Adrenal gland (tissue), 12 donors: ENCODE data around the gene YWHAB. TPM values are rescaled to one million over a fixed set of nuclear protein-coding genes. Genes with fewer than 3 reads are reported as not detected.

Experiments
- DNase-seq, 7 donors: peaks; one replicate each; pipeline ENCODE4 v3.0.0-alpha.2; 2019 to 2020
- H3K27ac ChIP-seq, 5 donors: fragments of 200-600 bp; sonication (generic) in 4 of 5; 1 replicate in 3 of 5; 2 replicates in 2 of 5; pipeline versions ENCODE4 v1.5.1 to v1.8.0; 2016 to 2020; ENCODE audit warnings: mild to moderate bottlenecking in 1 of 5
- H3K27me3 ChIP-seq: fragments of 200-600 bp; 2 replicates; pipeline ENCODE4 v1.8.0; 2021
- H3K36me3 ChIP-seq, 2 donors: fragments of 200-600 bp; replicated peaks in 1 of 2; 1 replicate in 1 of 2; 2 replicates in 1 of 2; pipeline versions ENCODE4 v1.5.1 to v1.8.0; 2018 to 2022
- H3K4me1 ChIP-seq, 2 donors: fragments of 200-600 bp; replicated peaks in 1 of 2; 1 replicate in 1 of 2; 2 replicates in 1 of 2; pipeline versions ENCODE4 v1.5.1 to v1.8.0; 2018 to 2021
- H3K4me3 ChIP-seq, 4 donors: fragments of 200-600 bp; sonication (generic) in 3 of 4; one replicate each; pipeline ENCODE4 v1.5.1; 2016 to 2018
- H3K9me3 ChIP-seq, 3 donors: fragments of 200-600 bp; sonication (generic) in 1 of 3; replicated peaks in 1 of 3; 1 replicate in 2 of 3; 2 replicates in 1 of 3; pipeline versions ENCODE4 v1.5.1 to v1.8.0; 2016 to 2021
- CTCF ChIP-seq, 6 experiments: fragments of 450-650 bp in 4 of 6; fragments of 200-600 bp in 2 of 6; sonication (generic) in 1 of 6; IDR thresholded peaks; 1 replicate in 5 of 6; 2 replicates in 1 of 6; pipeline versions ENCODE4 v1.5.1 to v1.8.0; 2016 to 2021; ENCODE audit warnings: antibody characterized with exemption in 6 of 6, mild to moderate bottlenecking in 2 of 6, moderate library complexity in 1 of 6
- POLR2A ChIP-seq, 2 donors: fragments of 450-650 bp; IDR thresholded peaks; one replicate each; pipeline ENCODE4 v1.6.1; 2017; ENCODE audit warnings: antibody characterized with exemption in 2 of 2, mild to moderate bottlenecking in 2 of 2, moderate library complexity in 1 of 2
- WGBS, 4 donors: extraction: QIAGEN DNeasy Blood & Tissue Kit in 2 of 4; methylation state at CpG; one replicate each; pipeline versions ENCODE4 v1.1.5 to v1.1.7; 2013 to 2017; 5-methylcytosine and 5-hydroxymethylcytosine counted together
- intact Hi-C, 2 donors: fragments of 100-400 bp; cut with DNase I; formaldehyde crosslinking; loops; one replicate each; pipeline versions ENCODE4 v1.14.1 to v1.15.0; 2022 to 2023
- polyA plus RNA-seq, 3 donors: library from polyadenylated mRNA; stranded (reverse); fragments of 200-250 nt in 2 of 3; fragments of 350-450 nt in 1 of 3; fragmentation: Illumina TruSeq in 1 of 3; extraction: RNeasy Lipid Tissue Mini Kit (QIAGEN cat#74804) in 1 of 3; gene quantifications; one replicate each; pipeline ENCODE4 v1.2.3, GENCODE V29; 2013 to 2014
- total RNA-seq, 9 donors: library from RNA; depleted of rRNA in 4 of 9; stranded (reverse); fragments of >200 nt in 4 of 9; fragments of 120-200 nt in 1 of 9; fragmentation: NEBNext Ultra II Directional in 1 of 9; extraction: Animal tissue kit (Norgen Biotek cat#: 25700) in 1 of 9; gene quantifications; one replicate each; pipeline versions ENCODE4 v1.1.0 to v1.2.4, GENCODE V29; 2013 to 2023
- donor health status: healthy with polysubstance abuse.
- donor health status: Bipolar disorder and iron deficiency.
- donor health status: DM: yes; HTN: yes; CAD: no.
- donor health status: DM: no; HTN: no; CAD: no.
- donor health status: DM: no; HTN: no; CAD: no.
- donor health status: DM: yes; HTN: yes; CAD: no.

YWHAB gene
- total and polyA plus RNA-seq, 12 donors: 53.1 to 293 (median 143) TPM

DNA sequence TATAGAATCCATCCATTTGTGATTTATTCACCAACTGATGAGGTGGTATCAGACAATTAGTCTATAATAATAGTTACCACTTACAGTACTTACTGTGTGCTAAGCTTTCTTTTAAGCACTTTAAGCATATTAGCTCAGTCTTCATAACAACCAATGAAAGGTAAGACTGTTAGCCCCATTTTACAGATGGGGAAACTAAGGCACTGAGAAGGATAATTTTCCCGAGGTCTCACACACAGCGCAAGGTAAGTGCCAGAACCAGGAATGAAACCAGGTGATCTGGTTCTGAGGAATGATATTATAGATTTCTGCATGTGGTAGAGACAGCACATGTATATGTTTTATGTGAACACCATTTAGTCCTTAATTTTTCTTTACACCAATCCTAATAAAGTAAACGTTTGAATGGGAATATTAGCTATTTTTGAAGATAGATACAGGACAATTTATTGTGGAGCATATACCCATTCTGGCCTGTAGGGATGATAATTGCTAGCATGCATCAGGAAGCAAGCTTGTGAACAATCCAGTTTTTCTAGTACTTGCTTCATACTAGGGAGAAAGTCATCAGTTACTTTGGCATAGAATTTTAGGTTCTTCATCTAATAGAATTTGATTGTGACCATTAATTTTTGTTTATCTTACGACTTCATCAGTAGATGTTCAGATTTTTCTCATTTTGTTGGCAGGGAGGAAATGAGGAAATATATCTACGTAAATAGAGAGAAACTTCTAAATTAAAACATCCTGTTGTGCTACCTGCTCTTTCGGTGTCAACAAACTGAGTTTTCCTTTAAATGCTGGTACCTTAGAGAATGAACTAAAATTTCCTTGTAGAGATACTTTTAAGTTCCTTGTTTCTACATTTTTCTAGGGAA lies 3.0 kb downstream of the YWHAB start:
- no peaks in the 10 kb centered on the region for H3K27me3 ChIP-seq
- H3K27ac ChIP-seq: peak overlapping the region in 1 of 5 donors; percentile 18
- H3K36me3 ChIP-seq: no peaks in the 10 kb centered on the region
- peak; percentile 20 to 39 (median 30) for TF ChIP-seq CTCF (IDR thresholded peaks at IDR 0.05)
- no peak for TF ChIP-seq POLR2A (IDR thresholded peaks at IDR 0.05)
- 50 to 56% (median 54%) methylated on average over 6 of the region's 6 CpGs for WGBS, 4 donors
- intact Hi-C loops: no loop called here
- H3K4me3 ChIP-seq: peak overlapping the region in 1 of 4 donors; percentile 15
- DNase-seq: no peak
- no peaks in the 10 kb centered on the region for H3K9me3 ChIP-seq
- peaks cover 45 to 69% of the 10 kb centered on the region in 2 donors for H3K4me1 ChIP-seq

GRCh38 chr20:44891826-44892225 lies 6.3 kb downstream of the YWHAB start:
- 27 to 50% (median 39%) methylated on average over 1 of the region's 1 CpG for WGBS, 4 donors
- TF ChIP-seq CTCF (IDR thresholded peaks at IDR 0.05) (no peak), POLR2A (IDR thresholded peaks at IDR 0.05) (no peak)
- Histone ChIP-seq H3K27me3 (no peaks in the 10 kb centered on the region), H3K4me1 (peaks cover 50 to 81% of the 10 kb centered on the region in 2 donors), H3K27ac (no peak overlapping the region), H3K4me3 (no peak overlapping the region), H3K9me3 (no peaks in the 10 kb centered on the region), H3K36me3 (no peaks in the 10 kb centered on the region)
- DNase-seq: no peak
- intact Hi-C loops: no loop called here

DNA sequence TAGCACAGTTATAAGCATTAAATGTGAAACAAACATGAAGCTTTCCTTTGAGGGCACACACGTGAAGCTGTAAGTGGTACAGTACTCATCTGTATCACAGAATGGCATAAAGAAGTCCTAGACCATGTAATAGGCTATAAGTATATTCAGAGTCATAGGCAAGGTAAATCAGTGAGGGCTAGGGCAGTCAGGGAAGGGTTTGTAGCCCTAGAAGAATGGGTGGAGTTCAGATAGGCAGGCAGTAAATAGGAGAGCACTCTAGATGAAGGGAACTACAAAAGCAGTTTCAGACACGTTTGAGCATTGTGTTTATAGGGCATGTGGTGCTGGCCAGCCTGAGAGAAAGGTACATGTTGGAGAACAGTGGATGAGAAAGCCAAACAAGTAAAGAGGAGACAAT lies 9.5 kb downstream of the YWHAB start:
- Histone ChIP-seq H3K4me1 (peaks cover 25 to 75% of the 10 kb centered on the region in 2 donors), H3K36me3 (no peaks in the 10 kb centered on the region), H3K4me3 (no peak overlapping the region), H3K9me3 (no peaks in the 10 kb centered on the region), H3K27me3 (no peaks in the 10 kb centered on the region), H3K27ac (no peak overlapping the region)
- intact Hi-C loops: no loop called here
- 62 to 71% (median 69%) methylated on average over 2 of the region's 2 CpGs for WGBS, 4 donors
- no peak for DNase-seq
- no peak for TF ChIP-seq CTCF (IDR thresholded peaks at IDR 0.05)
- no peak for TF ChIP-seq POLR2A (IDR thresholded peaks at IDR 0.05)

- no peak for TF ChIP-seq POLR2A (IDR thresholded peaks at IDR 0.05)
- TF ChIP-seq CTCF (IDR thresholded peaks at IDR 0.05): no peak
- Histone ChIP-seq H3K9me3 (no peaks in the 10 kb centered on the region), H3K27ac (peak overlapping the region in 3 of 5 donors; percentile 15 to 38 (median 16)), H3K4me3 (no peak overlapping the region), H3K27me3 (no peaks in the 10 kb centered on the region), H3K4me1 (peaks cover 20 to 73% of the 10 kb centered on the region in 2 donors), H3K36me3 (peaks cover 0 to 2% of the 10 kb centered on the region in 2 donors)
- intact Hi-C loops: no loop called here
- 63 to 69% (median 67%) methylated on average over 1 of the region's 1 CpG for WGBS, 4 donors
- DNase-seq: no peak
Measured at GRCh38 chr20:44896583-44896982, 11.1 kb downstream of the YWHAB start.
